GM12874 (cell line): ENCODE data around the gene TRABD.

Source experiments
- CTCF ChIP-seq: IDR thresholded peaks from 2 replicates; pipeline ENCODE4 v1.5.1; 2011; ENCODE audit warnings: low read depth, mild to moderate bottlenecking, control low read depth, low read length, moderate library complexity; ENCODE audit not compliant: insufficient read depth

TRABD gene

GRCh38 chr22:50185375-50186087 is at the start of gene TRABD:
Gene TRABD (plus strand): TSS chr22:50185913. CDS start chr22:50193061, 7,148 bp downstream.
- TF ChIP-seq CTCF = no peak

- TF ChIP-seq CTCF = no peak
These were observed 49.1 kb upstream of the TRABD start for GRCh38 chr22:50136581-50137015.

GRCh38 chr22:50138041-50138440 is 47.7 kb upstream of the TRABD start:
- TF ChIP-seq CTCF = no peak

- TF ChIP-seq CTCF = no peak
These were observed 46.7 kb upstream of the TRABD start for GRCh38 chr22:50138988-50139387.

GRCh38 chr22:50139843-50140415 is 45.8 kb upstream of the TRABD start:
- no peak for TF ChIP-seq CTCF

- TF ChIP-seq CTCF = no peak
These were observed 45.1 kb upstream of the TRABD start for GRCh38 chr22:50140615-50141014.

- no peak for TF ChIP-seq CTCF
These were observed 44.3 kb upstream of the TRABD start for GRCh38 chr22:50141462-50141861.
